Liver (tissue), 9 donors: Measurements from ENCODE around the gene CD226. TPM values are rescaled to one million over a fixed set of nuclear protein-coding genes. Genes with fewer than 3 reads are reported as not detected.

ENCODE experiments used
- DNase-seq: peaks from one replicate; pipeline ENCODE4 v3.0.0-alpha.2; 2017; ENCODE audit warnings: low spot score
- H3K27ac ChIP-seq, 2 donors: one replicate each; pipeline ENCODE4 v1.7.0; 2013; ENCODE audit warnings: inconsistent platforms in 2 of 2, low read length in 2 of 2, control low read depth in 1 of 2, low read depth in 1 of 2, mild to moderate bottlenecking in 1 of 2
- H3K27me3 ChIP-seq, 4 donors: one replicate each; pipeline versions ENCODE4 v1.6.1 to v1.7.0; 2013; ENCODE audit warnings: low read length in 3 of 4, inconsistent platforms in 1 of 4, mild to moderate bottlenecking in 1 of 4, moderate library complexity in 1 of 4; ENCODE audit not compliant: control insufficient read depth in 4 of 4, insufficient read depth in 4 of 4
- H3K36me3 ChIP-seq, 4 donors: one replicate each; pipeline versions ENCODE4 v1.6.1 to v1.7.0; 2013; ENCODE audit warnings: low read length in 3 of 4, mild to moderate bottlenecking in 3 of 4, low read depth in 1 of 4, moderate library complexity in 1 of 4; ENCODE audit not compliant: control insufficient read depth in 4 of 4, insufficient read depth in 3 of 4
- H3K4me1 ChIP-seq, 4 donors: one replicate each; pipeline versions ENCODE4 v1.6.1 to v1.7.0; 2013; ENCODE audit warnings: low read length in 3 of 4, mild to moderate bottlenecking in 3 of 4, moderate library complexity in 1 of 4; ENCODE audit not compliant: control insufficient read depth in 4 of 4, insufficient read depth in 4 of 4
- H3K4me3 ChIP-seq, 3 donors: one replicate each; pipeline versions ENCODE4 v1.6.1 to v1.7.0; 2013; ENCODE audit warnings: low read length in 3 of 3, control low read depth in 1 of 3, low read depth in 1 of 3, mild to moderate bottlenecking in 1 of 3
- H3K9ac ChIP-seq, 2 donors: one replicate each; pipeline ENCODE4 v1.7.0; 2013; ENCODE audit warnings: low read length in 2 of 2, mild to moderate bottlenecking in 2 of 2, moderate library complexity in 2 of 2, control low read depth in 1 of 2, low read depth in 1 of 2
- H3K9me3 ChIP-seq, 4 donors: one replicate each; pipeline versions ENCODE4 v1.6.1 to v1.7.0; 2013; ENCODE audit warnings: low read length in 3 of 4; ENCODE audit not compliant: control insufficient read depth in 4 of 4
- CTCF ChIP-seq: fragments of 150-350 bp; IDR thresholded peaks from 2 replicates; pipeline ENCODE4 v1.5.1; 2017; ENCODE audit warnings: improper control_type of control experiment, low read depth, low read length; ENCODE audit not compliant: missing input control
- FOXA1 ChIP-seq: IDR thresholded peaks from 2 replicates; pipeline ENCODE4 v1.6.1; 2016; ENCODE audit warnings: antibody characterized with exemption
- GABPA ChIP-seq, 2 donors: IDR thresholded peaks in 1 of 2; conservative IDR thresholded peaks in 1 of 2; 2 replicates each; pipeline ENCODE4 v1.6.1; 2016; ENCODE audit warnings: antibody characterized with exemption in 2 of 2, mild to moderate bottlenecking in 1 of 2, moderate library complexity in 1 of 2
- HNF4G ChIP-seq: IDR thresholded peaks from 2 replicates; pipeline ENCODE4 v1.6.1; 2016; ENCODE audit warnings: antibody characterized with exemption
- JUND ChIP-seq, 2 donors: IDR thresholded peaks; 2 replicates each; pipeline ENCODE4 v1.6.1; 2016; ENCODE audit warnings: antibody characterized with exemption in 2 of 2
- MAX ChIP-seq: IDR thresholded peaks from 2 replicates; pipeline ENCODE4 v1.6.1; 2016; ENCODE audit warnings: antibody characterized with exemption
- NR2F2 ChIP-seq: IDR thresholded peaks from 2 replicates; pipeline ENCODE4 v1.6.1; 2016; ENCODE audit warnings: antibody characterized with exemption
- RAD21 ChIP-seq, 2 donors: IDR thresholded peaks; 2 replicates each; pipeline ENCODE4 v1.6.1; 2016; ENCODE audit warnings: antibody characterized with exemption in 2 of 2, mild to moderate bottlenecking in 2 of 2
- REST ChIP-seq: IDR thresholded peaks from 2 replicates; pipeline ENCODE4 v1.6.1; 2016; ENCODE audit warnings: antibody characterized with exemption, mild to moderate bottlenecking
- SP1 ChIP-seq: IDR thresholded peaks from 2 replicates; pipeline ENCODE4 v1.6.1; 2018; ENCODE audit warnings: antibody characterized with exemption, mild to moderate bottlenecking
- TAF1 ChIP-seq: conservative IDR thresholded peaks from 2 replicates; pipeline ENCODE4 v1.6.1; 2016; ENCODE audit warnings: antibody characterized with exemption, mild to moderate bottlenecking
- WGBS: extraction: QIAGEN DNeasy Blood & Tissue Kit; methylation state at CpG from one replicate; pipeline ENCODE4 v1.1.7; 2013; 5-methylcytosine and 5-hydroxymethylcytosine counted together
- polyA plus RNA-seq, 2 donors: library from polyadenylated mRNA; stranded (reverse) in 1 of 2; unstranded in 1 of 2; fragments of 200-250 nt in 1 of 2; fragments of >200 nt in 1 of 2; fragmentation: Nextera tagmentation in 1 of 2; extraction: Ambion mirVana in 1 of 2; gene quantifications; one replicate each; pipeline versions ENCODE4 v1.2.1 to v1.2.3, GENCODE V29; 2013 to 2015
- total RNA-seq, 2 donors: library from RNA; depleted of rRNA; stranded (reverse); fragments of >200 nt; gene quantifications; one replicate each; pipeline ENCODE4 v1.2.3, GENCODE V29; 2014
- TF ChIP-seq, protein P1 (sequence below): IDR thresholded peaks from 2 replicates; pipeline ENCODE4 v1.6.1; 2016; ENCODE audit warnings: antibody characterized with exemption
- donor health status: healthy.
- donor health status: healthy.
- donor health status: healthy.
- donor health status: healthy.
- donor health status: healthy.

The CD226 gene
- total and polyA plus RNA-seq, 4 donors: 0.50 to 5.2 (median 3.0) TPM

DNA sequence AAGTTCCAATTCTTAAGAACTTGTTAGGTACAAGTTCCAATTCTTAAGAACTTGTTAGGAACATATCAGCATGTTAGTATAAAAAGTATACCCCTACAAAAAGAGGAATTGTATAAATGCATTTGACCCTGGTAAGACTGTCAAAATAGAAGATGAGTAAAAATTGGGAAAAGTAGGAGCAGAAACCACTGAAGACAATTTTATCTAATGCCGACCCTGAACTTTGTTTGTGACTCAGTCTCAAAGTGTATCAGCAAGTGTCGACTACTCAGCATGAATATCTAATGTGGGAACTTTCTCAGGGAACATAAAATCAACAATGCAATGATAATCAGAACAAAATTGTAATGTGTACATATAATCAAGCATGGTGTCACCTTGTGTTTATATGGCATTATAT is 583 bp upstream of the CD226 start:
- Histone ChIP-seq H3K27me3 (no peaks in the 10 kb centered on the region), H3K9ac (no peak overlapping the region), H3K4me1 (no peaks in the 10 kb centered on the region), H3K9me3 (no peaks in the 10 kb centered on the region), H3K4me3 (no peak overlapping the region), H3K27ac (no peak overlapping the region), H3K36me3 (peaks cover 0 to 3% (median 1%) of the 10 kb centered on the region in 4 donors)
- DNase-seq: no peak
- TF ChIP-seq FOXA1 (no peak), RAD21 (IDR thresholded peaks at IDR 0.05) (no peak), GABPA (IDR thresholded peaks at IDR 0.05 in 1 of 2, conservative IDR thresholded peaks at IDR 0.05 in 1 of 2) (no peak), TAF1 (no peak), HNF4G (no peak), NR2F2 (no peak), REST (no peak), MAX (no peak), CTCF (no peak), JUND (IDR thresholded peaks at IDR 0.05) (no peak)
- TF ChIP-seq, protein P1, sequence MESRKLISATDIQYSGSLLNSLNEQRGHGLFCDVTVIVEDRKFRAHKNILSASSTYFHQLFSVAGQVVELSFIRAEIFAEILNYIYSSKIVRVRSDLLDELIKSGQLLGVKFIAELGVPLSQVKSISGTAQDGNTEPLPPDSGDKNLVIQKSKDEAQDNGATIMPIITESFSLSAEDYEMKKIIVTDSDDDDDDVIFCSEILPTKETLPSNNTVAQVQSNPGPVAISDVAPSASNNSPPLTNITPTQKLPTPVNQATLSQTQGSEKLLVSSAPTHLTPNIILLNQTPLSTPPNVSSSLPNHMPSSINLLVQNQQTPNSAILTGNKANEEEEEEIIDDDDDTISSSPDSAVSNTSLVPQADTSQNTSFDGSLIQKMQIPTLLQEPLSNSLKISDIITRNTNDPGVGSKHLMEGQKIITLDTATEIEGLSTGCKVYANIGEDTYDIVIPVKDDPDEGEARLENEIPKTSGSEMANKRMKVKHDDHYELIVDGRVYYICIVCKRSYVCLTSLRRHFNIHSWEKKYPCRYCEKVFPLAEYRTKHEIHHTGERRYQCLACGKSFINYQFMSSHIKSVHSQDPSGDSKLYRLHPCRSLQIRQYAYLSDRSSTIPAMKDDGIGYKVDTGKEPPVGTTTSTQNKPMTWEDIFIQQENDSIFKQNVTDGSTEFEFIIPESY: no peak
- 64% methylated on average over 2 of the region's 2 CpGs for WGBS

GRCh38 chr18:69946608-69947155 is 991 bp downstream of the CD226 start:
- H3K9ac ChIP-seq: no peak overlapping the region
- WGBS: 93% methylated on average over 5 of the region's 5 CpGs
- H3K27ac ChIP-seq: no peak overlapping the region
- H3K9me3 ChIP-seq: no peaks in the 10 kb centered on the region
- peaks cover 0 to 3% (median 1%) of the 10 kb centered on the region in 4 donors for H3K36me3 ChIP-seq
- no peak overlapping the region for H3K4me3 ChIP-seq
- no peaks in the 10 kb centered on the region for H3K4me1 ChIP-seq
- no peaks in the 10 kb centered on the region for H3K27me3 ChIP-seq
- no peak for TF ChIP-seq RAD21 (IDR thresholded peaks at IDR 0.05)
- TF ChIP-seq FOXA1: no peak
- no peak for TF ChIP-seq SP1
- DNase-seq: no peak
